HEK293 (cell line): ENCODE data around the gene ZNF709.

Experiments used
- YY1 ChIP-seq: fragments of 450-650 bp; formaldehyde crosslinking; IDR thresholded peaks from 2 replicates; pipeline ENCODE4 v1.5.1; 2018; ENCODE audit warnings: missing biosample characterization, missing genetic modification characterization
- ZNF530 ChIP-seq: fragments of 450-650 bp; formaldehyde crosslinking; IDR thresholded peaks from 2 replicates; pipeline ENCODE4 v1.5.1; 2016; ENCODE audit warnings: low read depth, missing biosample characterization, missing genetic modification characterization
- TF ChIP-seq, protein P1 (sequence below): fragments of 450-650 bp; formaldehyde crosslinking; IDR thresholded peaks from 2 replicates; pipeline ENCODE4 v1.5.1; 2016; ENCODE audit warnings: missing biosample characterization, missing genetic modification characterization

DNA sequence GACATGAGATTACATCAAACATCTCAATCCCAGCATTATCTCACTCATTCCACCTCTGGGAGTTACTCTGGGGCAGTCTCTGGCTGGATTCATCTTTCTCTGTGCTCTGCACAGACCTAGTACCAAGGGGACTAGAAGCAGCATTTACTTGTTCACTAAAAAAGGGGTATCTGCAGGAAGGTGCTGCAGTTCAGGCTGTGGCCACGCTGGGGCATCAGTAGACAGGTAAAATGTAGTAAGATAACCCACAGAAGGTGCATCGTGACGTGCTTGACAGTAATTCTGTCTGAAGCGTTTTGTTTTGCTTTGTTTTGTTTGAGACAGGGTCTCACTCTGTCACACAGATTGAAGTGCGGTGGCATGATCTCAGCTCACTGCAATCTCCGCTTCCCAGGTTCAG lies 37.4 kb upstream of the ZNF709 start:
- TF ChIP-seq, protein P1, sequence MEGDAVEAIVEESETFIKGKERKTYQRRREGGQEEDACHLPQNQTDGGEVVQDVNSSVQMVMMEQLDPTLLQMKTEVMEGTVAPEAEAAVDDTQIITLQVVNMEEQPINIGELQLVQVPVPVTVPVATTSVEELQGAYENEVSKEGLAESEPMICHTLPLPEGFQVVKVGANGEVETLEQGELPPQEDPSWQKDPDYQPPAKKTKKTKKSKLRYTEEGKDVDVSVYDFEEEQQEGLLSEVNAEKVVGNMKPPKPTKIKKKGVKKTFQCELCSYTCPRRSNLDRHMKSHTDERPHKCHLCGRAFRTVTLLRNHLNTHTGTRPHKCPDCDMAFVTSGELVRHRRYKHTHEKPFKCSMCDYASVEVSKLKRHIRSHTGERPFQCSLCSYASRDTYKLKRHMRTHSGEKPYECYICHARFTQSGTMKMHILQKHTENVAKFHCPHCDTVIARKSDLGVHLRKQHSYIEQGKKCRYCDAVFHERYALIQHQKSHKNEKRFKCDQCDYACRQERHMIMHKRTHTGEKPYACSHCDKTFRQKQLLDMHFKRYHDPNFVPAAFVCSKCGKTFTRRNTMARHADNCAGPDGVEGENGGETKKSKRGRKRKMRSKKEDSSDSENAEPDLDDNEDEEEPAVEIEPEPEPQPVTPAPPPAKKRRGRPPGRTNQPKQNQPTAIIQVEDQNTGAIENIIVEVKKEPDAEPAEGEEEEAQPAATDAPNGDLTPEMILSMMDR (tag by site-specific recombination), result no peak
- no peak for TF ChIP-seq YY1 (tag by site-specific recombination)
- no peak for TF ChIP-seq ZNF530 (tag by site-specific recombination)
